ENCODE data around the gene STEEP1. TPM values are rescaled to one million over a fixed set of nuclear protein-coding genes. Genes with fewer than 3 reads are reported as not detected.

STEEP1 gene
- total and polyA plus RNA-seq, 2 of the 13 experiments (the other 11 are each of a cell fraction or from before 2014, with no cell fraction given), result 7.7 to 23.1 TPM

DNA sequence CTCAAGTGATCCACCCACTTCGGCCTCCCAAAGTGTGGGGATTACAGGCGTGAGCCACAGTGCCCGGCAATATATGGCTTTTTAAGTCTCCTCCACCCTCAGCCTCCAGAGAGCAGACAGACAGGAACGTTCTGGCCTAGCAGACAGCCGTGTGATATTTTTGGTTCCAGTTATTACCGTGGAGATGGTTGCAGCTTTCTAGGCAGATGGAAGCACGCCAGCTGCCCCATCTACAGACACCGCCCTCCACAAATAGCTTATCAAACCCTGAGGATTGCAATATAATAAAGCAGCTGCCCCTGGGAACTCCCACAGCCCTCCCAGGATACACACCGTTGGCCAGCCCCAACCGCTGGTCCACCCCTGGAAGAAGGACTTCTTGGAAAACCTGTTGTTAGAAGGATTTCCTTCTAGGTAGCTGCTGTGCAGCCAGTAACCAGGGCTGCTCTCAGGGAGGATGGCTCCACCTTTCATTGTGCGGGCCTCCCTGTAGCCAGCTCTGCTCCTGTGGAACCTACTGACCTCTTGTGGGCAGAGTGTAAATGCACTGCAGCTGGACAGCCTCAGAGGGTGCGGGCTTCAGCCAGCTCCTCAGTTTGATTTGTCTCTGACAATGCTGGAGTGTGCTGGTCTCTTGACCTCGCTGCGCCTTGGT lies 52.9 kb downstream of the STEEP1 start (continued):
- TF ChIP-seq, protein P1, sequence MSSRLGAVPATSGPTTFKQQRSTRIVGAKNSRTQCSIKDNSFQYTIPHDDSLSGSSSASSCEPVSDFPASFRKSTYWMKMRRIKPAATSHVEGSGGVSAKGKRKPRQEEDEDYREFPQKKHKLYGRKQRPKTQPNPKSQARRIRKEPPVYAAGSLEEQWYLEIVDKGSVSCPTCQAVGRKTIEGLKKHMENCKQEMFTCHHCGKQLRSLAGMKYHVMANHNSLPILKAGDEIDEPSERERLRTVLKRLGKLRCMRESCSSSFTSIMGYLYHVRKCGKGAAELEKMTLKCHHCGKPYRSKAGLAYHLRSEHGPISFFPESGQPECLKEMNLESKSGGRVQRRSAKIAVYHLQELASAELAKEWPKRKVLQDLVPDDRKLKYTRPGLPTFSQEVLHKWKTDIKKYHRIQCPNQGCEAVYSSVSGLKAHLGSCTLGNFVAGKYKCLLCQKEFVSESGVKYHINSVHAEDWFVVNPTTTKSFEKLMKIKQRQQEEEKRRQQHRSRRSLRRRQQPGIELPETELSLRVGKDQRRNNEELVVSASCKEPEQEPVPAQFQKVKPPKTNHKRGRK (CRISPR knock-in tag; IDR thresholded peaks at IDR 0.05), result no peak
- TF ChIP-seq ATRX (CRISPR knock-in tag; IDR thresholded peaks at IDR 0.05; ENCODE audit: borderline replicate concordance) (no peak), NKX3-1 (CRISPR knock-in tag; IDR thresholded peaks at IDR 0.05) (no peak), FOXM1 (CRISPR knock-in tag; IDR thresholded peaks at IDR 0.05) (no peak), CBX1 (IDR thresholded peaks at IDR 0.05; ENCODE audit: low read depth) (no peak), ZNF841 (CRISPR knock-in tag; IDR thresholded peaks at IDR 0.05; ENCODE audit: borderline replicate concordance) (no peak), HDAC1 (CRISPR knock-in tag; IDR thresholded peaks at IDR 0.05) (no peak), ZNF737 (CRISPR knock-in tag; IDR thresholded peaks at IDR 0.05; ENCODE audit: borderline replicate concordance) (no peak), KDM2A (CRISPR knock-in tag; IDR thresholded peaks at IDR 0.05; ENCODE audit: borderline replicate concordance, low read depth) (peak; percentile 26; the same call in 1 of the 2 replicates)
- TF ChIP-seq, protein P2, sequence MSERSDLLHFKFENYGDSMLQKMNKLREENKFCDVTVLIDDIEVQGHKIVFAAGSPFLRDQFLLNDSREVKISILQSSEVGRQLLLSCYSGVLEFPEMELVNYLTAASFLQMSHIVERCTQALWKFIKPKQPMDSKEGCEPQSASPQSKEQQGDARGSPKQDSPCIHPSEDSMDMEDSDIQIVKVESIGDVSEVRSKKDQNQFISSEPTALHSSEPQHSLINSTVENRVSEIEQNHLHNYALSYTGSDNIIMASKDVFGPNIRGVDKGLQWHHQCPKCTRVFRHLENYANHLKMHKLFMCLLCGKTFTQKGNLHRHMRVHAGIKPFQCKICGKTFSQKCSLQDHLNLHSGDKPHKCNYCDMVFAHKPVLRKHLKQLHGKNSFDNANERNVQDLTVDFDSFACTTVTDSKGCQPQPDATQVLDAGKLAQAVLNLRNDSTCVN (CRISPR knock-in tag; IDR thresholded peaks at IDR 0.05; ENCODE audit: borderline replicate concordance), result no peak
- TF ChIP-seq, protein P3, sequence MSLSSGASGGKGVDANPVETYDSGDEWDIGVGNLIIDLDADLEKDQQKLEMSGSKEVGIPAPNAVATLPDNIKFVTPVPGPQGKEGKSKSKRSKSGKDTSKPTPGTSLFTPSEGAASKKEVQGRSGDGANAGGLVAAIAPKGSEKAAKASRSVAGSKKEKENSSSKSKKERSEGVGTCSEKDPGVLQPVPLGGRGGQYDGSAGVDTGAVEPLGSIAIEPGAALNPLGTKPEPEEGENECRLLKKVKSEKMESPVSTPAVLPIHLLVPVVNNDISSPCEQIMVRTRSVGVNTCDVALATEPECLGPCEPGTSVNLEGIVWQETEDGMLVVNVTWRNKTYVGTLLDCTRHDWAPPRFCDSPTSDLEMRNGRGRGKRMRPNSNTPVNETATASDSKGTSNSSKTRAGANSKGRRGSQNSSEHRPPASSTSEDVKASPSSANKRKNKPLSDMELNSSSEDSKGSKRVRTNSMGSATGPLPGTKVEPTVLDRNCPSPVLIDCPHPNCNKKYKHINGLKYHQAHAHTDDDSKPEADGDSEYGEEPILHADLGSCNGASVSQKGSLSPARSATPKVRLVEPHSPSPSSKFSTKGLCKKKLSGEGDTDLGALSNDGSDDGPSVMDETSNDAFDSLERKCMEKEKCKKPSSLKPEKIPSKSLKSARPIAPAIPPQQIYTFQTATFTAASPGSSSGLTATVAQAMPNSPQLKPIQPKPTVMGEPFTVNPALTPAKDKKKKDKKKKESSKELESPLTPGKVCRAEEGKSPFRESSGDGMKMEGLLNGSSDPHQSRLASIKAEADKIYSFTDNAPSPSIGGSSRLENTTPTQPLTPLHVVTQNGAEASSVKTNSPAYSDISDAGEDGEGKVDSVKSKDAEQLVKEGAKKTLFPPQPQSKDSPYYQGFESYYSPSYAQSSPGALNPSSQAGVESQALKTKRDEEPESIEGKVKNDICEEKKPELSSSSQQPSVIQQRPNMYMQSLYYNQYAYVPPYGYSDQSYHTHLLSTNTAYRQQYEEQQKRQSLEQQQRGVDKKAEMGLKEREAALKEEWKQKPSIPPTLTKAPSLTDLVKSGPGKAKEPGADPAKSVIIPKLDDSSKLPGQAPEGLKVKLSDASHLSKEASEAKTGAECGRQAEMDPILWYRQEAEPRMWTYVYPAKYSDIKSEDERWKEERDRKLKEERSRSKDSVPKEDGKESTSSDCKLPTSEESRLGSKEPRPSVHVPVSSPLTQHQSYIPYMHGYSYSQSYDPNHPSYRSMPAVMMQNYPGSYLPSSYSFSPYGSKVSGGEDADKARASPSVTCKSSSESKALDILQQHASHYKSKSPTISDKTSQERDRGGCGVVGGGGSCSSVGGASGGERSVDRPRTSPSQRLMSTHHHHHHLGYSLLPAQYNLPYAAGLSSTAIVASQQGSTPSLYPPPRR (CRISPR knock-in tag; IDR thresholded peaks at IDR 0.05; ENCODE audit: borderline replicate concordance), result no peak
- TF ChIP-seq, protein P4, sequence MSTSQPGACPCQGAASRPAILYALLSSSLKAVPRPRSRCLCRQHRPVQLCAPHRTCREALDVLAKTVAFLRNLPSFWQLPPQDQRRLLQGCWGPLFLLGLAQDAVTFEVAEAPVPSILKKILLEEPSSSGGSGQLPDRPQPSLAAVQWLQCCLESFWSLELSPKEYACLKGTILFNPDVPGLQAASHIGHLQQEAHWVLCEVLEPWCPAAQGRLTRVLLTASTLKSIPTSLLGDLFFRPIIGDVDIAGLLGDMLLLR (CRISPR knock-in tag; IDR thresholded peaks at IDR 0.05), result no peak
- TF ChIP-seq, protein P5, sequence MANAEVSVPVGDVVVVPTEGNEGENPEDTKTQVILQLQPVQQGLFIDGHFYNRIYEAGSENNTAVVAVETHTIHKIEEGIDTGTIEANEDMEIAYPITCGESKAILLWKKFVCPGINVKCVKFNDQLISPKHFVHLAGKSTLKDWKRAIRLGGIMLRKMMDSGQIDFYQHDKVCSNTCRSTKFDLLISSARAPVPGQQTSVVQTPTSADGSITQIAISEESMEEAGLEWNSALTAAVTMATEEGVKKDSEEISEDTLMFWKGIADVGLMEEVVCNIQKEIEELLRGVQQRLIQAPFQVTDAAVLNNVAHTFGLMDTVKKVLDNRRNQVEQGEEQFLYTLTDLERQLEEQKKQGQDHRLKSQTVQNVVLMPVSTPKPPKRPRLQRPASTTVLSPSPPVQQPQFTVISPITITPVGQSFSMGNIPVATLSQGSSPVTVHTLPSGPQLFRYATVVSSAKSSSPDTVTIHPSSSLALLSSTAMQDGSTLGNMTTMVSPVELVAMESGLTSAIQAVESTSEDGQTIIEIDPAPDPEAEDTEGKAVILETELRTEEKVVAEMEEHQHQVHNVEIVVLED (CRISPR knock-in tag; IDR thresholded peaks at IDR 0.05; ENCODE audit: borderline replicate concordance), result no peak
- TF ChIP-seq, protein P6, sequence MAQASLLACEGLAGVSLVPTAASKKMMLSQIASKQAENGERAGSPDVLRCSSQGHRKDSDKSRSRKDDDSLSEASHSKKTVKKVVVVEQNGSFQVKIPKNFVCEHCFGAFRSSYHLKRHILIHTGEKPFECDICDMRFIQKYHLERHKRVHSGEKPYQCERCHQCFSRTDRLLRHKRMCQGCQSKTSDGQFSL (CRISPR knock-in tag; IDR thresholded peaks at IDR 0.05), result no peak
- TF ChIP-seq, protein P7, sequence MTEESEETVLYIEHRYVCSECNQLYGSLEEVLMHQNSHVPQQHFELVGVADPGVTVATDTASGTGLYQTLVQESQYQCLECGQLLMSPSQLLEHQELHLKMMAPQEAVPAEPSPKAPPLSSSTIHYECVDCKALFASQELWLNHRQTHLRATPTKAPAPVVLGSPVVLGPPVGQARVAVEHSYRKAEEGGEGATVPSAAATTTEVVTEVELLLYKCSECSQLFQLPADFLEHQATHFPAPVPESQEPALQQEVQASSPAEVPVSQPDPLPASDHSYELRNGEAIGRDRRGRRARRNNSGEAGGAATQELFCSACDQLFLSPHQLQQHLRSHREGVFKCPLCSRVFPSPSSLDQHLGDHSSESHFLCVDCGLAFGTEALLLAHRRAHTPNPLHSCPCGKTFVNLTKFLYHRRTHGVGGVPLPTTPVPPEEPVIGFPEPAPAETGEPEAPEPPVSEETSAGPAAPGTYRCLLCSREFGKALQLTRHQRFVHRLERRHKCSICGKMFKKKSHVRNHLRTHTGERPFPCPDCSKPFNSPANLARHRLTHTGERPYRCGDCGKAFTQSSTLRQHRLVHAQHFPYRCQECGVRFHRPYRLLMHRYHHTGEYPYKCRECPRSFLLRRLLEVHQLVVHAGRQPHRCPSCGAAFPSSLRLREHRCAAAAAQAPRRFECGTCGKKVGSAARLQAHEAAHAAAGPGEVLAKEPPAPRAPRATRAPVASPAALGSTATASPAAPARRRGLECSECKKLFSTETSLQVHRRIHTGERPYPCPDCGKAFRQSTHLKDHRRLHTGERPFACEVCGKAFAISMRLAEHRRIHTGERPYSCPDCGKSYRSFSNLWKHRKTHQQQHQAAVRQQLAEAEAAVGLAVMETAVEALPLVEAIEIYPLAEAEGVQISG (CRISPR knock-in tag; IDR thresholded peaks at IDR 0.05), result 0 out of 2 replicates have a peak, but pooled peaks have one; percentile 30

Measured in HepG2 (cell line).